ENCODE results near the gene EMP3.
A peak's percentile ranks its signal among the peaks of the same experiment; 100 is the strongest.

DNA sequence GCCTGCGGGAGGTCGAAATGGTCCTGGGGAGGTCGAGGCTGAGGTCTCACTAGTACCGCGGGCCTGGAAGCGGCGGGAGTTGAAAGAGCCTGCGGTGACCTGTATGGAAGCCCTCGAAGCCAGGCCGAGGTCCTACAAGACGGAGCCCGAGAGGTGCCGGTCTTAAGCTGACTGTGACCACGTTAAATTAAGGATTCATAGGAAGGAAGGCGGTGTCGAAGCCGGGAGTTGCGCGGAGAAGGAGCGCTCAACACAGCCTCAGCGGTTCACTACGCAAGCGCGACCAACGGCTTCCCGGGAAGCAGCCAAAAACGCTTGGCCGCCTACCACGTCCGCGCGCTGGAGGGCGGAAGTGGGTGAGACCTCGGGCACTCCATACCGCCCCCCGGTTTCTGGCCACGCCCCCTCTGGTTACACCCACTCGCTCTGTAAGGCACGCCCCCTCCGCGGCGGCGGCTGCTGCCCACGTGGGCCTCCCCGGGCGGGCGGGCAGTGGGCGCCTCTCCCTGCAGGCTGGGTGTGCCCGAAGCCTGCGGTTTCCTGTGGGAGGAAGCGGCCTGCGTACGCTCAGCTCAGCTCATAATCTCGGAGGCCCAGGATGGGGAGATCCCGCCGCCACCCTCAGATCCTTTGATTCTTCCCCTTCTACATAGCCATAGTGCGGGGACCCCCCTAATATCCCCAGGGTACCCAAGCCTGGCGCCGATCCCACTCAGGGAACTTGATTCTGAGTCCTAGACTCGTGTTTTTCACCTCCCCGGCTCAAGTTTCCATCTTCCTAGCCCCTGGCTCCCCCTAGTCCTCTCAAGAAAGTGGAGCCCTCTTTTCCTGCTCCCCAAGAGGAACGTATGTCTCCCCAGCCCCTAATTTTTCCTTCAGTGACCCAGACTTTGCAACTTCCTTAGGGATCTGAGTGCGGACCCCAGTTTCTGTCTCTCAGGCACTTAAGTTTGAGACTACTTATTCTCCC is 3.4 kb upstream of the EMP3 start:
- peak; percentile 13; the same call in 1 of the 2 replicates for TF ChIP-seq ESRRA (CRISPR knock-in tag; IDR thresholded peaks at IDR 0.05; ENCODE audit: borderline replicate concordance)
- TF ChIP-seq NR3C1 (CRISPR knock-in tag; conservative IDR thresholded peaks at IDR 0.05; ENCODE audit: low read depth): no peak
- no peak for TF ChIP-seq NR1H2 (CRISPR knock-in tag; IDR thresholded peaks at IDR 0.05)
- no peak for TF ChIP-seq CTCF (IDR thresholded peaks at IDR 0.05)
- TF ChIP-seq NR2C2 (CRISPR knock-in tag; IDR thresholded peaks at IDR 0.05): no peak
- TF ChIP-seq, protein P1, sequence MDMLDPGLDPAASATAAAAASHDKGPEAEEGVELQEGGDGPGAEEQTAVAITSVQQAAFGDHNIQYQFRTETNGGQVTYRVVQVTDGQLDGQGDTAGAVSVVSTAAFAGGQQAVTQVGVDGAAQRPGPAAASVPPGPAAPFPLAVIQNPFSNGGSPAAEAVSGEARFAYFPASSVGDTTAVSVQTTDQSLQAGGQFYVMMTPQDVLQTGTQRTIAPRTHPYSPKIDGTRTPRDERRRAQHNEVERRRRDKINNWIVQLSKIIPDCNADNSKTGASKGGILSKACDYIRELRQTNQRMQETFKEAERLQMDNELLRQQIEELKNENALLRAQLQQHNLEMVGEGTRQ (CRISPR knock-in tag; IDR thresholded peaks at IDR 0.05): peak; percentile 89
- no peak for TF ChIP-seq ELF4 (CRISPR knock-in tag; IDR thresholded peaks at IDR 0.05; ENCODE audit: low read depth)

Measured in WTC11 (cell line).